ENCODE results near the gene RPRD1B.

GRCh38 chr20:37999526-38000263, 33.9 kb upstream of the RPRD1B start:
- no peak for TF ChIP-seq POLR2A (IDR thresholded peaks at IDR 0.05)
- TF ChIP-seq, protein P1, sequence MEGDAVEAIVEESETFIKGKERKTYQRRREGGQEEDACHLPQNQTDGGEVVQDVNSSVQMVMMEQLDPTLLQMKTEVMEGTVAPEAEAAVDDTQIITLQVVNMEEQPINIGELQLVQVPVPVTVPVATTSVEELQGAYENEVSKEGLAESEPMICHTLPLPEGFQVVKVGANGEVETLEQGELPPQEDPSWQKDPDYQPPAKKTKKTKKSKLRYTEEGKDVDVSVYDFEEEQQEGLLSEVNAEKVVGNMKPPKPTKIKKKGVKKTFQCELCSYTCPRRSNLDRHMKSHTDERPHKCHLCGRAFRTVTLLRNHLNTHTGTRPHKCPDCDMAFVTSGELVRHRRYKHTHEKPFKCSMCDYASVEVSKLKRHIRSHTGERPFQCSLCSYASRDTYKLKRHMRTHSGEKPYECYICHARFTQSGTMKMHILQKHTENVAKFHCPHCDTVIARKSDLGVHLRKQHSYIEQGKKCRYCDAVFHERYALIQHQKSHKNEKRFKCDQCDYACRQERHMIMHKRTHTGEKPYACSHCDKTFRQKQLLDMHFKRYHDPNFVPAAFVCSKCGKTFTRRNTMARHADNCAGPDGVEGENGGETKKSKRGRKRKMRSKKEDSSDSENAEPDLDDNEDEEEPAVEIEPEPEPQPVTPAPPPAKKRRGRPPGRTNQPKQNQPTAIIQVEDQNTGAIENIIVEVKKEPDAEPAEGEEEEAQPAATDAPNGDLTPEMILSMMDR (IDR thresholded peaks at IDR 0.05) = no peak
